GM21423 (cell line): Measurements from ENCODE around the gene MXRA8.
A peak's percentile ranks its signal among the peaks of the same experiment; 100 is the strongest.
"Not testable (repeated sequence)": the region's sequence is repeated elsewhere in the genome, so short reads cannot be mapped to it uniquely, and the experiment has no call there.

Experiments used
- ATAC-seq: cut with Tn5 transposase; IDR thresholded peaks from one replicate; pipeline ENCODE4 v1.9.1; 2021; ENCODE audit warnings: mild to moderate bottlenecking, moderate library complexity; ENCODE audit not compliant: unreplicated experiment

The MXRA8 gene

DNA sequence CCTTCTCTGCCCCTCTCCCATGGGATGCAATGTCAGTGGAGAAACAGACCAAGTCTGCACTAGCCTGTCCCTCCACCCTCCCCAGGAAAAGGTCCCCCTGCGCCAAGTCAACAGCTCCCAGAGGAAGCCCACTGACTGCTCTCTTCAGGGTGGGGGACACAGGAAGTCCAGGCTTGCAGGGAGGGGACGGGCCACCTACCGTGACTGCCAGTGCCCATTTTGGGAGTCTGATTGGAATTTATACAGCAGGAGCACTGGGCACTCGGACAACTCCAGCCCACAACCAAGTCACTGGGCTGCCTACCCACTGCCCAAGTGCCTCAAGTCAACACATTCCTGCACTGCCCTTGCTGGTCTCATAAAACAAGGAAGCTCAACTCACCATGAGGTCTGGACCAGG is 34.7 kb upstream of the MXRA8 start:
- ATAC-seq: no peak

- no peak for ATAC-seq
Measured at GRCh38 chr1:1391225-1391624, 32.9 kb upstream of the MXRA8 start.

DNA sequence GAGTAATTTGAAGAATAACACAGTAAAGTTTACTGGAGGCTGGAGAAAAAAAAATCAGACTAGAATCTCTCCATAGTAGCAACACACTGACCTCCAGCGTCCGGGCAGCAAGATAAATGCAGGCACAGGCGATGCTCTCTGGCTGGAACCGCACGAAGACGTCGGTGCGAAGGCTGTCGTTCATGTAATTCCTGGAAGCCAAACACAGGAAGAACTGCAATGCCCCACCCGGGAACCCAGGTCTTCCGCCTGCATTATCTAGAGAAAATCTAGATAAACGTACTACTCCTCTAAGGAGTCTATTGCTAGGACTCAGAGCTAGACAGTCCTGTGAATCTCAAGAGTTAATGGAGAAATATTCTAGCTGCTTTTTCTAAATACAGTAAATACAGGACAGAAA is 32.3 kb upstream of the MXRA8 start:
- ATAC-seq: no peak

DNA sequence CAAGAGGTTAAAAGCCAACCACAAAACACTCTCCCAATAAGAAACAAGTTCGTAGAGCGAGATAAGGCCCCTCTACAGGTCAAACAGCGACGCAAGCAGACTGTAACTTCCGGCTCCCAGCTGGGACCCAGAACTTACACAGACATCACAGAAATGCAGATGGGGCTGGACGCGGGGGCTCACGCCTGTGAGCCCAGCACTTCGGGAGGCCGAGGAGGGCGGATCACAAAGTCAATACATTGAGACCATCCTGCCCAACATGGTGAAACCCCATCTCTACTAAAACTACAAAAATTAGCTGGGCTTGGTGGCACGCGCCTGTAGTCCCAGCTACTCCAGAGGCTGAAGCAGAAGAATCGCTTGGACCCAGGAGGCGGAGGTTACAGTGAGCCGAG is 29.7 kb upstream of the MXRA8 start:
- no peak for ATAC-seq

DNA sequence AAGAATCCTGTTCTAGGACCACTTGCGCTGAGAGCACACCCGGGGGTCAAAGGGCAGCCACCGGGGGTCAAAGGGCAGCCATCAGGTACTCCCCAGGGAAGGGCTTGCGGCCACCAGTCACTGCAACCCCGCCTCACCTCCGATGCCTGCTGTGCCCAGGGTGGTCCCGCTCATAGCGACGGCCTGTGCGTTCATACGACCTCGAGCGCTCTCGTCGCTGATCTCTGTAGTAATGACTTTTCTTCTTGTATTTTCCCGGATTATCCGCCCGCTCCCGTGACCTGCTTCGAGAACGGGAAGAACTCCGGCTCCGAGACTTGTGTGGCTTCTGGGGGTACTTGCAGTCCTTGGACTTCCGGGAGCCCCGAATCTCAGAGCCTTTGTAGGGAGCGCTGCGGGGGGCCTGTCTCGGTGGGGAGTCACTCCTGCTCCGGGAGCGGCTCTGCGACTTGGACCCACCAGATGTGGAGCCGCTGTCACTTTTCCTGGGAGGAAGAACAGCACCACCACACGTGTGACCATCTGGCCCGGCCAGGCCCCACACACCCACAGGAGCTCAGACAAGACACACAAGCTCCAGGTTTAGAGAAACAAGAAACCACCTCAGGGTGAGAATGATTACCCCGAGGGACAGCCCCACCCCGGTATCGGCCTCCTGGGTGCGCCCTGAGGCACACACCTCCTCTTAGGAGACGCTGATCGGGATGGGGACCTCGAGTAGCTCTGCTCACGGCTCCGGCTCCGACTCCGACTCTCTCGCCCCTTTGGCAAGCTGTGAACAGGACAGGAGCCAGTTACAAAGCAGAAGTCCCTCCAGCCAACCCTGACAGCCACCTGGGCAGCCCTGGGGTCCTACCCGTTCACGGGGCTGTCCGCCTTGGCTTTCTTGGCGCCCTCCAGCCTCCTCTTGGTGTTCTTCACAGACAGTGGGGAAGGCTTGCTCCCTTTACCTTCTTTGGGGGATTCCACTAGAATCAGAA is 29.0 kb upstream of the MXRA8 start:
- no peak for ATAC-seq

GRCh38 chr1:1385931-1386330 is 27.6 kb upstream of the MXRA8 start:
- no peak for ATAC-seq

- not testable (repeated sequence) for ATAC-seq
Measured at GRCh38 chr1:1385339-1385738, 27.0 kb upstream of the MXRA8 start.

- no peak for ATAC-seq
Measured at GRCh38 chr1:1381294-1381693, 22.9 kb upstream of the MXRA8 start.

GRCh38 chr1:1380860-1381259 is 22.5 kb upstream of the MXRA8 start:
- ATAC-seq: no peak

DNA sequence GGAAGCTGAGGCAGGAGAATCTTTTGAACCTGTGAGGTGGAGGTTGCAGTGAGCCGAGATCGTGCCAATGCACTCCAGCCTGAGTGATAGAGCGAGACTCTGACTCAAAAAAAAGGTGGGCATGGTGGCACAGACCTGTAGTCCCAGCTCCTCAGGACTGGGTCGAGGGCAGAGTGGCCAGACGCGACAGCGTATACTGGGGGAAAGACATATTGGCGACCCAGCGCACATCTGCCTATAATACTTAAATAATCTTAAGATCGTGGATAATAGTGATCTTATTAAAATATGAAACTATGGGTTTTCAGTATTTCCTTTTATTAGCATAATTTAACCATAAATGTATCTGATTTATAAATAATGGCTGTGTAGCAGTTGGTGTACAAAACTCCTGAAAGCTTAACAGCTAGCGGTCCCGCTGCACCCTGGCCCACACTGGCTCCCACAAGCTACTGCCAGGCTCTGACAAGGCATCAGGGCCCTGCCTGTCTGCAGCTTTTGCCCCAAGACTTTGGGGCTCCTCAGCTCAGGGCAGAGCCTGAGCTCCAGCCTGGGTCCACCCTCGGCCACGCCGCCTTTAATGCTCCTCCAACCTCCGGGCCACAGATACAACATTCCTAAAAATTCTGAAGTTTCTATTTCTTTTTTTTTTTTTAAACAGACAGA is 19.3 kb upstream of the MXRA8 start:
- ATAC-seq: no peak

- ATAC-seq: no peak
Measured at GRCh38 chr1:1376551-1377226, 18.3 kb upstream of the MXRA8 start.

- peak; percentile 84 for ATAC-seq
Measured at GRCh38 chr1:1374929-1375662, 16.7 kb upstream of the MXRA8 start, which contains the start of gene AURKAIP1. AURKAIP1 (minus strand) TSS chr1:1375207; CDS start chr1:1374756, 451 bp downstream.

DNA sequence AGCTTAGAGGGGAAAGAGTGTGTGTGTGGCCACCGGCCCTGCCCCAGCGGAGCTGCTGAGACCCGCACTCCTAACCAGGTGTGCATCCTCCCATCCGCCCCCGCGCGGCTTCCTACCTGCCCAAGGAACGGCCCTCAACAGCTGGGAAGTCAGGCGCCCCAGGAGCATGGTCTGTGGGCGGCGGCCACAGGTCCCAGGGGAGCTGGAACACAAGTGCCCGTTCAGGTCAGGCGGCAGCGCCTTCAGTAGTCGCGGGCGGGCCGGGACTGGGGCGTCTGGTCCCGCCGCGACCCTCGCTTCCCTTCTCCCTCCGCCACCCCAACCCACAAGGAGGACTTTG is 16.2 kb upstream of the MXRA8 start:
- ATAC-seq: peak; percentile 1

DNA sequence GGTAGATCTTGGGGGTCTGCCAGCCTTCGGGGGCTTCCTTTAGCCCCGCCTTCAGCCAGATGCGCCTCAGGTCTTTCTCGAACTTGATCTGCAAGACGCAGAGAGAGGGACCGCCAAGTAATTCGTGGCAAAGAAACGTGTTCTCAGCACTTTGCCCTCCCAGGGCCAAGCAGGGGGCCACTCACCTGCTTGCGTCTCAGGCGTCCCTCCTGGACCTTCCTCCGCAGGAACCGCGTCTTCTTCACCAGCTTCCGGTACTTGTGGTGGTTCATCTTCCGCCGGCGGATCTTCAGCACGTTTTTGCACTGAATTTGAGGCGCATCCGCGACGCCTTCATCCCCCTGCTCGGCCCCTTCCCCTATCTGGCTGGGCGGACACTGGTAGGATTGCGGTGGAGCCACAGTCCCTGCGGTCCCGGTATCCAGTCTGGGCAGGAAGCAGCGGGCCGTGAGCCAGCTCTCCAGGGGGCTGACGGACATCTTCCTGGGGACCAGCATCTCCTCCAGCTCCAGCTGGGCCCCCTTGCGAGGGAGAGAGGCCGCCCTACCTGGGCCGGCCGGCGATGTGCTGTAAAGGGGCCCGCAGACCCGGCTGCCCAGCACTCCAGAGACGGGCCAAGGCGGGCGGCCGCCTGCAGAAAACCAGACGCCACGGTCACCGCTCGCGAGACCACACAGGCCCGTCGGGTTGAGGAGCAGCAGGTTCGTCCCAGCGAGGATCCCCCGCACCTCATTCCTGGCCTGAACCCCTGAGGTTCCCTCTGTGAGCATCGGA is 15.6 kb upstream of the MXRA8 start:
- no peak for ATAC-seq

DNA sequence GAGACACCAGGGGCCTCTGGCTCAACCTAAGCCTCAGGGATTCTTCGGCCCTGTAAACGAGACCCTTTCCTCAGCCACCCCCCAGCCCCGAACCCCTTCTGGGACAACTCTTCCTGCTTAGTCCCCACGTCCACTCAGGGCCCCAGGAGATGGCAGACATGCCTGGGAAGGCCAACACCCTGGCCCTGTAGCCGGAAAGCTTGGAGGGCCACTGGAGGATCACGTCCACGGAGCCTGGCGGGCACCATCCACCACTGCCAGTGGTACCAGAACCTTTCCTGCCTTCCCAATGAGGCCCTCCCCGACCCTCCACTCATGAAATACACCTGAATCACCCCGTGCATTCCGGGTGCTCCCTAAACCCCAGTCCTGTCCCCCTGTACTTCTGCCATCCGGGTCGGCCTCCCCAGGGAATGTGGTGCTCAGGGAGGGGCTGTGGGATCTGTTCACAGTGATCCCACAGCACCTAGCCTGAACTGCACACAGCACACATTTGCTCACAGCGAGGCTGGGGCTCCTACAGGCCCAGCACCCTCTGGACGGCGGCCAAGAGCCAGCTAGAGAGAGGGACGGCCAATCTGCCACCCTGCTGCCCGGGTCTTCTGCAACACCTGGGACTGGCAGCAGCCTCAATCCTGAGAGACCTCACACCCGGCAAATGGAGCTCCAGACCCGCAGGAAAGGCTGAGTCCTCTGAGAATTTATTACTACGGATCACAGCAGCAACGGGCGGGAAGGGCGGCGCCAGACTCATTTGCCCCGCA is 14.9 kb upstream of the MXRA8 start:
- no peak for ATAC-seq

GRCh38 chr1:1371746-1372711 is 13.7 kb upstream of the MXRA8 start:
- ATAC-seq: no peak

DNA sequence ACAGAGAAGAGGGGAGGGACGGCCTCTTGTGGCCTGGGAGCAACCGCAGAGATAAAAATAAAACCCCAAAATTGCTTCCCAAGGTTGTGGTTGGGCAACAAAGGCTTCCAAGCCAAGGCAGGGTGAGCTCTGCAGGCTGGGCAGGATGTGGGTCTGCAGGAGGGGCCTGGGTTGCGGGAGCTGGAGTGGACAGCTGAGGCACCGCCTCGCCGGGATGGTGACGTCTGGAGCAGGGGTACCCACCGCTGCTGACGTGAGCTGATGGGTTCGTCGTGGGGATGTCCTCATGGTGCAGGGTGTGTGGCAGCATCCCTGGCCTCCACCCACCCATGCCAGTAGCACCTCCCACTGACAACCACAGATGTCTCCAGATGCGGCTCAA is 13.0 kb upstream of the MXRA8 start:
- ATAC-seq: no peak

GRCh38 chr1:1370771-1371300 is 12.5 kb upstream of the MXRA8 start:
- ATAC-seq: no peak
